Activated CD4-positive, alpha-beta T cell treated with anti-CD3 and anti-CD28 coated beads, Interleukin-2, amount 50 U/mL, for 24 hours (primary cell): Measurements from ENCODE around the gene LRRC57.

ENCODE experiments used
- DNase-seq, 2 donors: peaks; one replicate each; pipeline ENCODE4 v3.0.0-alpha.2; 2020; ENCODE audit warnings: low read depth in 1 of 2, low spot score in 1 of 2

LRRC57 gene

DNA sequence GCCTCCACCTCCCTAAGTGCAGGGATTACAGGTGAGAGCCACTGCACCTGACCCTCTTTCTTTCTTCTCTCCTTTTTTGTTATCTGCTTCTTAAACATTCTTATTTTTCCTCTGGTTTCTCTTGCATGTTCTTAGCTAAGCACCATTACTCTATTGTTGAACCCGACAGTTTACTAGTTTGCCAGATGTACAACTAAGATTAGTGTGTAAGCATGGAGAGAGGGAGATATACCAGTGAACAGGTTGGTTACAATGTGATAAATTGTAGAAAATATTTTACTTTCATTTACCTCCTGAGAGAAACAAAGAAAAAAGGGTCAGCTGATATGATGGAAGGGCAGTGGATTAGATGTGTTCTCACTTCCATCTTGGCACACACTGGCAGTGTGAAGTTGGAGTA is 5.0 kb upstream of the LRRC57 start:
- no peak for DNase-seq

DNA sequence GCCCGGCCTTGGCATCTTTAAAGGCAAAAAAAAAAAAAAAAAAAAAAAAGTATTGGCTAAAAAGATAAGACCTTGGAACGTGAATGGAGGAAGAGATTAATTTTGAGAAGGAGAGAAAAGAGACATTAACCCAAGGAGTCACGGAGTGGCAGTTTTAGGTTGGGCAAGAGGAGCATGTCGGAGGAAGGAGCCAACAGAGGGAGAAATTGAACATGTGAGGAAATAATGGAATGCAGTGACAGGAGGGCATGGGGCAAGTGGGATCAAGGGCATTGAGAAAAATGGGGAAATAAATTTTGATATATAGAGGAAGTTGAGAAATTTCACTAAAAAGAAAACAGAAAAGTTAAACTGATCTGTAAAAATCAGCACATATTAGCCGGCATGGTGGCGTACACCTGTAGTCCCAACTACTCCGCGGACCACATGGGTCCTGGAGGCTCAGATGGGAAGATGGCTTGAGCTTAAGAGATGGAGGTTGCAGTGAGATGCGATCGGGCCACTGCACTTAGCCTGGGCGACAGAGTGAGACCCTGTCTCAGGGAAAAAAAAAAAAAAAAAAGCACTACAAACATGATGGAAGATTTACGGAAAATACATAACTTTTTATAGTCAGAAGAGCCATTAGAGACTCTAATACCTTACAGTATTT is 1.3 kb upstream of the LRRC57 start:
- DNase-seq = no peak

DNA sequence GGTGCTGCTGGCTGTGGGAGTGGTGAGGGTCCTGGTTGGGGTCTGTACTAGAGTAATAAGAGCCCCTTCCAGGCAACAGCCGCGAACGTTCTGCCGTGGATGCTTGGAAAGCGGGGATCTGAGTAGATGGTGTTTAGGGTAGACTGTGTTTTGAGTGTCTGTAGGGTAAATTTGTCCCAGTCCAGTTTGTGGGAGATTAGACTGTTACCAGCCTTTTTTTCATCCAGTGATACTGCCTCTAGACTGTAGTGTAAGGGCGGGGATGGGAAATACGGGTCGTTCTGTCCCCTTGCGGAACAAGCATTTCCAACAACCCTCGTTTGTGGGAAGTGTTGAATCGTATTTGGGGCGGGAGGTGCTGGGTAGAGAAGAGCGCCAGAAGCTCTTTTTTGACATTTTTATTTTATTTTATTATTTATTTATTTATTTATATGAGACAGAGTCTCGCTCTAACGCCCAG is 469 bp upstream of the LRRC57 start:
- DNase-seq = no peak

DNA sequence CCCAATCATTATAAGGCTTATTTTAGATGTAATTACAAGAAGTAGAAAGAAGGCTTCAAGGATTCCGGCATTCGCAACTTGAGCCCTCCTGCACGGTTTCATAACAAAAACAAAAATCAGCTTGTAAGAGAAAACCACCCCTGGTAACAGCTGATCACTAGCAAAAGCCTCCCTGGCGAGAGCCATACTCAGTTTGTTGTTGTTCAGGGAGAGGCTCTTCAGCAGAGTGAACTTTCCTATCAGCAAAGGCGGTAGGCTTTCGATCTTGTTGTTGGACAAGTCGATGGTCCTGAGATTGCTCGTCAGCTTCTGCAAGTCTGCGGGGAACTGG is 710 bp downstream of the LRRC57 start:
- no peak for DNase-seq

DNA sequence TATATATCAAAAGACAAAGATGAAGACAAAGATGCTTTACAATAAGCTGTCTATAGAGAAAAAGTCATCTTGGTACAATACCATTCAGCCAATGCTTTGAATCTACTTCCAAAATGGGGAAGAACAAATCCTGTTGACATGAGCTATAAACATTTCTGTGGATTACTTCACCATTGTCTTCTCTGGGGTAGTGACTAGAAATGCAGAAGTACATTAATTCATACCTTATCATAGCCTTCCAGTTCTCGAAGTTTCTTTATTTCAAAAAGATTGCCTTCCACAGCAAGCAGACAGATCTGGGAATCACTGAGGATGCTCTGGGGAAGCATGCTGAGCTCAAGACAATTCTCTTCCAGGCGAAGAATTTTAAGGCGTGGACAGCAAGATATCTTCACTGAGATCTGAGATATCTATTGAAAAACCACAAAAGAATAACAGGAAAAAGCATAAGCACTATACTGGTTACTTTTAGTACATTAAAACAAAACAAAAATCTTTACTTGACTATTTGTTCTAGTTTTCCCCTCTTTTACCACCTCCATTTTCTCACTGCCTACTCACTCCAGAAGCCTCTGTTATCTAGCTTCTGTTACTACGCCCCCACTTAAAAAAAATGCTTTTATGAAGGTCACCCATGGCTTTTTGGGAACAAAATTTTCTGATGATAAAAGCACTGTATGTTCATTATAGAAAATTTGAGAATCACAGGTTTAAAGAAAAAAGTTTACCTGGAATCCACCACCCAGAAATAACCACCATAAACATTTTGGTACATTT is 3.6 kb downstream of the LRRC57 start:
- no peak for DNase-seq

DNA sequence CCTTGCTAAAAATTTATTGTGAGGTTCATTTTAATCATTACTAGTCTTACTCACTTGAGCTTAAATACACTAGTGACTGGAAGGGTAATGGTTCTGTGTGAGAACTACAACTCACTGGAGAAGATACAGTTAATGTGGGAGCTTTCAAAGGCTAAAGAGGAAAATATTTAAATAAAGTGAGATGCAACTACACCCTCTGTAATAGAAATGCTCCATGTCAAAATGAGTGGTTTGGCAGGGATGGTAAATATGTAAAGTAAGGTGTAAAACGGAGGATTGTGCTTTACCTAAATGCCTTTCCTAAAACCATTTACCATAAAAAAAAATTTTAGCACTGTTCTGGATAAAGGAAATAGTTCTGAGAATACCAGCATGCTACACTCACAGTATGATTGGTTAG is 15.3 kb downstream of the LRRC57 start:
- DNase-seq = no peak

DNA sequence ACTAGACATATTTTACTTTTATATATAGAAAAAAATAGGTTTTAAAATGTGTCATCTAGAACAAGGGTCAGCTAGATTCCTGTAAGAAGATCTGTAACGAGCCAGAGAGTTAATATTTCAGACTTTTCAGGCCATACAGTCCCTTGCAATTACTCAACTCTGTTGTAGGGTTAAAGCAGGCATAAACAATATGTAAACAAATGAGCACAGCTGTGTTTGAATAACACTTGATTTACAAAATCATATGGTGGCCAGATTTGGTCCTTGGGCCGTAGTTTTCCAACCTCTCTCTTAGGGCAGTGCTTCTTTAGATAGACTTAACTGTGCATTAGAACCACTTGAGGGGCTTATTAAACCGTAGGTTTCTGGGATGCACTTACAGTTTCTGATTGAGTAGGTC is 19.6 kb downstream of the LRRC57 start:
- DNase-seq = no peak

DNA sequence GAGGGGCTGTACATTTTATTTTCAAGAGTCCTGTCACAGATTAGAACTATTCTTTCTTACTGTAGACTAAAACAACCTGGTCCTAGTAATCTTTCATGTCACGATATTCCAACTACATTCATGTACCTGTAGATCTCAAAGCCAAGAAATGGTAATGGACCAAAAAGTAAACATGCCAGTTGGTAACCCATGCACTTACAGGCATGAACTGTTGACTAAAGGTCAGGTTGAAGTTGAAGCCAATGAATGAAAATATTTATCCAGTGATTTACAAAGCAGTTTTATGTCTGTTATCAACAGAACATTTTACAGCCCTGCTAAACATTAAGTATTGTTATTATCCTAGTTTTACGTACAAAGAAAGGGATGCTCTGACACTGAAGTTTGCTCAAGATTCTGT is 25.3 kb downstream of the LRRC57 start:
- no peak for DNase-seq

DNA sequence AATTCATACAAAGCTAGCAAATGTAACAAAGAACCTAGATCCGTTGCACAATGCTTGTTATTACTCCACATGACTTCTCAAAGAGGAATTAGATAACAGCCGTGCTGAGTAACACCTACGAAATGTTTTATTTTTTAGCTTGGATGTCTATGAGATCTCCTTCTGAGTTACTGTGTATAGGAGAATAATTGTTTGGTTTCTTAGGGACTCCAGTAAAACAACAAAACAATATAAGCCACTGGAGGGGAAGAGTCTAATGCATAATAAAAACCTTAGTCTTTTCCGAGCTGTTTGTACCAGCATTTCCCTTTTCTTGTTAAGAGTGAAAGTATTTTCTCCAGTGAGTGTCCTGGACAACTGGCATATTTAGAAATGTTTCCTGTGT is 37.6 kb downstream of the LRRC57 start:
- DNase-seq = no peak

DNA sequence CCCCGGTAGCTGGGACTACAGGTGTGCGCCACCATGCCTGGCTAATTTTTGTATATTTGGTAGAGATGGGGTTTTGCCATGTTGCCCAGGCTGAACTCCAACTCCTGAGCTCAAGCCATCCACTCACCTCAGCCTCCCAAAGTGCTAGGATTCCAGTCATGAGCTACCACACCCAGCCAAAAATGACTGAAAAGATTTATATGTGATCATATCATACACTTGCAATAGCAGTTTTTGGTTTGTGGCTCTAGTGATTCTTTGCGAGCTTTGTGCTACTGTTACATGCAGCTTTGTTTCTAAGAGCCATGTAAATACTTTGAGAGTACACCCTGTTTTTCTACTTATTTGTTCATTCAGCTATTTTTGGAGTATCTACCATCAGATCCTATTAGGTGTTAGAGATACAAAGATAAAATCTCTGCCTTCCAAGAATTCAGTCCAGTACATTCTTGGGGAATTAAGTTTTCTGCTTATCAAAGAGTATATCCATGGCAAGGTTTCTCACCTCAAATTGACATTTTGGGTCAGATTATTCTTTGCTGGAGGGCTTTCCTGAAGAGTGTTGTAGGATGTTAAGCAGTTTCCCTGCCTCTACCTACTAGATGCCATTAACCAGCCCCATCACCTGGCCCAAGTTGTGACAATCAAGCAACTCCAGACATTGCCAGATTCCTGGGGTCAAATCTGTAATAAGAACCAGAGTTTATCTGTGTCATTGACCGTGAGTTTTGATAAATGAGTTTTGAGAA is 38.2 kb downstream of the LRRC57 start:
- no peak for DNase-seq

DNA sequence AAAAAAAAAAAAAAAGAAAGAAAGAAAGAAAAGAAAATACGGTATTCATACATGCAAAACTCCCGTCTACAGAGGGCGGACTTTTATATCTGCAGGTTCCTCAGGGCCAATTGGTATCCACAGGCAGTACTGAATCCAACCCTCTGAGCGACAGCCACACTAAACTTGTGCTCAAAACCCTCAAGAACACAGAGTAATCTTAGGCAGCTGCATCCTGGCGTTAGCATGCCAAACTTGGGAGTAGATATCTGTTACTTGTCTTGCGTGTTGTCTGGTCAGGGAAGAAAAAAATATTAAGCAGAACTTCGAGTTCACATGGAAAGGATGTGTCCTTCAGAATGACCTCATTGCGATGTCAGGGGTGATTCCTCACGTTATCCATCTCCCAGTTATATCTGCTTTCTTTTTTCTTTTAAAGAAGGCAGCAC is 40.3 kb downstream of the LRRC57 start:
- no peak for DNase-seq

DNA sequence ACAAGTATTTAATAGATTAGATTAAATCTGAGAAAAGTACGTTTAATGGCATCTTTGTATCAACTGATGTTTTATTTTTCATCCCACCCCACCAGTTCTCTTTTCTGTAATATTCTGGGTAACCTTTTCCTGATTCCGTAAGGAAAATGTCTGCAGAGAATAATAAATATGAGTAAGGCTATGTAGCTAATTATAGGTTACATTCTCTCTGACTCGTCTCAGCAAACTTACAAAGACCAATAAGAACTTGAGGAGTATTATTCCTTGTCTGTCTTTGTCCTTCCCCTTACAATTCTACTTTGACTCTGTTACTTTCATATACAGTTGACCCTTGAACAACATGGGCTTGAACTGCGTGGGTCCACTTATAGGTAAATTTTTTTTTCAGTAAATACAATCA is 41.1 kb downstream of the LRRC57 start:
- DNase-seq = no peak

DNA sequence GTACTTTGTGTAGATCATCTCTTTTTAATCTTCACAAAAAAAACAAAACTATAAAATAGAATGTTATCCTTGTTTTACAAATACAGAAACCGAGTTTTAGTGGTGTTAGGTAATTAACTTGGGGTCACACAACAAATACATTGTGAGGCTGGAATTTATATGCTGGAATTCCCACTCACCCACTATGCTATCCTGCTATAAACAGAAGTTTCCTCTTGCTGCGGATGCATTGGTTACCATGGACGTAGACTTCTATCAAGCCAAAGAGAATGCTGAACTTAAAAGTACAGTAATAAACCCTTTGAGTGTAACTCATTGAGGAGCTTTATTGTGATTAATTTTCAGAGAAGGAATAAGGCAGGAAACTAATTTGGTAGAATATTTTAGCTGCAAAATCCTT is 44.0 kb downstream of the LRRC57 start:
- DNase-seq = no peak

DNA sequence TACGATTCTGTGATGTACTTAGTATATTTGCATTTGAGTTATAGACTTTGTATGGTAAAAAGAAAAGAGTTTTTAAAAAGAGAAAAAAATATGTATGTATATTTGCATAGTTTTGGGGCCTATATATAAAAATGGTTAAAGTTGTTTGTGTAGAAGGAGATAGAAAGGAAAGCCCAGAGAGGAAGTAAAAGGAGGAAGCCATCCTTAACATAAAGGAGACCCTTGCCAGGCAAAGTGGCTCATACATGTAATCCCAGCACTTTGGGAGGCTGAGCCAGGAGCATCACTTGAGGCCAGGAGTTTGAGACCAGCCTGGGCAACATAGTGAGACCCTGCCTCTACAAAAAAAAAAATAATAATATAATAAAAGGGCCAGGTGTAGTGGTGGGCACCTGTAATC is 44.8 kb downstream of the LRRC57 start:
- no peak for DNase-seq

DNA sequence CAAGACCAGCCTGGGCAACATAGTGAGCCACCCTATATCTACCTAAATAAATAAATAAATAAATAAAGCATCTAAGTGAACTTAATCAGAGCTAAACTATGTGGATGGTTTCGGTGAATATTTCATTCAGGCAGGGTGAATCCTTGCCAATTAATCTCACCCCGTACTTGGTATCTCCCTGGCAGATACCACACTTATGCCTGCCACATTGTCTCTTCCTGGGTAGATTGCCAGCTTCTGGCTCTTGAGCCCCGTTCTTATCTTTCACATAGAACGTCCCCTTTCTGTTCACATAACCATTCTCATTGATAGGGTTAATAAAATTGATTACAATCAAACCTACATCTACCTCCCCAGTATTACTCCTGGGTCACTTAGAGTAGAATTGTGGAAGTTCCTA is 46.1 kb downstream of the LRRC57 start:
- no peak for DNase-seq

DNA sequence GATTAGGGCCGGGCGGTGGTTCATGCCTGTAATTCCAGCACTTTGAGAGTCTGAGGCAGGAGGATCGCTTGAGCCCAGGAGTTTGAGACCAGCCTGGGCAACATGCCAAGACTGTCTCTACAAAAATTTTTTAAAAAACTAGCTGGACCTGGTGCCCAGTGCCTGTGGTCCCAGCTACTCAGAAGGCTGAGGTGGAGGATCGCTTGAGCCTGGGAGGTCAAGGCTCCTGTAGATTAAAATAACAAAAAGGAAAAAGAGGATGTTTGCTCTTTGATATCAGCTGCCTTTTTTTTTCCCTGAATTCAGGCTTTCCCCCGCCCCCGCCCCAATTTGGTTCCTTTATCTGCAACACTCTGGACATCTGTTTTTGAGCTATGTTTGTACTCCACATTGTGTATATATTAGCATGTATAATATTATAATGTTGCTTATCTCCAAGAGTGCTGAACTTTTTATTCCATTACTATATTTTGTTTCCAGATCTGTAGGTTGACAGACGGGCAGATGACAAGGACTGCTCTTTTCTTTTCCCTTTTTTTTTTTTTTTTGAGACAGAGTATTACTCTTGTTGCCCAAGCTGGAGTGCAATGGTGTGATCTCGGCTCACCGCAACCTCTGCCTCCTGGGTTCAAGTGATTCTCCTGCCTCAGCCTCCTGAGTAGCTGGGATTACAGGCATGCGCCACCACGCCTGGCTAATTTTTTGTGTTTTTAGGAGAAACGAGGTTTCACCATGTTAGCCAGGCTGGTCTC is 48.6 kb downstream of the LRRC57 start:
- no peak for DNase-seq

DNA sequence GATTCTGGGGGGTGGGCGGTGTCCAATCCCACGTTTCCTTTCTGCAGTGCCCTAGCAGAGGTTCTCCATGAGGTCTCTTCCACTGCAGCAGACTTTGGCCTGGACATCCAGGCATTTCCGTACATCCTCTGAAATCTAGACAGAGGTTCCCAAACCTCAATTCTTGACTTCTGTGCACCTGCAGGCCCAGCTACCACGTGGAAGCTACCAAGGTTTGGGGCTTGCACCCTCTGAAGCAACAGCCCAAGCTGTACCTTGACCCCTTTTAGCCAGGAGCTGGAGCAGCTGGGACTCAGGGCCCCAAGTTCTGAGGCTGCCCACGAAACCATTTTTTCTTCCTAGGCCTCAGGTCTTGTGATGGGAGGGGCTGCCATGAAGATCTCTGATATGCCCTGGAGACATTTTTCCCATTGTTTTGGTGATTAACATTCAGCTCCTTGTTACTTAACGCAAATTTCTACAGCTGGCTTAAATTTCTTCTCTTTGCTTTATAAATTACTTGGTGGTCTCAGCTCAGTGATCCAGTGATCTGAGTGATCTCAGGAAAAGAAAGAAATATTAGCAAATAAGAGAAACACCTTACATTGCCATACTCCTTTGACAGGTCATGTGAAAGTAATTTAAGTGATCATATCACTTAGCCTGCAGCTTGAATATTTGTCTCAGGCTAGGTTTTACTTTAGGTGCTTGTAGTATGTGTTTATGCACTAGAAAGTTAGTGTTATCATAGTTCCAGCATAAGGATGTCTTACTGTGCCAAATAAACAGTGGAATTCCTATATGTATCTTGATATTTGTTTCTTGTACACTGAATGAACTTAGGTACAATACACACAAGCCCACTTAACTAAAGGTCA is 50.2 kb downstream of the LRRC57 start:
- DNase-seq = no peak

DNA sequence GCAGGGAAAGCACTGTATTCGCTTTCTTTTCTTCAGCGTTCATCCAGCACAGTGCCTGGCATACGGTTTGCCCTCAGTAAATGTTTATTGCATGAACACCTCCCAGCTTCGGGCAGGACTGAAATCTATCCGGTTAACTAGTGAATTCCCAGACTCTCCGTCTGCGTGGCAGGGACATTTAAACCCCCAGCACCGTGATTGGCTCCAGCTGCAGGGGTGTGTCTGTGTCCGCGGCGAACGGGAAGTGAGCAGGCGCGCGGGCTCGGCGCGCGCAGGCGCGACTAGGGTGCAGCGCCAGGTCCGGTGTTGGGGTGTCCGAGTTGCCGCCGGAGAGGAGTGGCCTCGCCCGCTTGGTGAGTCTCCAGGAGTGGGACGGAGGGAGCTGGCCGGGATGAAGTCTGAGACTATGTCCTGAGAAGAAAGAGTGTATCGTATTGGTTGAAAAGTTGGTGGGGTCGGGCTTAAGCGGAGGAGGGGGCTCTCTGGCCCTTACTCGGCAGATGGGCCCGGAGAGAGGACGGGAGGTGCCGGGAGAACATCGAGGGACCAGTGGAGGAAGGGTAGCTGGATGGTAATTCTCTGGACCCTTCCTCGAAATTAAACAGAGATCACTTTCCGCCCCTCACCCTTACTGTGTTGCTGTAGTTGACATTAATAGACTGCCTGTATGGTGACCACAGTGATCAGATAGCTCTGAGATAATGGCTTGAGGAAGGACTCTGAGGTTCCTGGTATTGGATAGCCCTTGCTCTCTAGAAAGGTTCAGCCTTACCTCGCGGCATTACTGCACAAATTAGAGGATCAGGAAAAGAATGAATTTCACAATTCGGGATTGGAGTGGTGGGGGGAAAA is 53.0 kb downstream of the LRRC57 start, which contains the start of gene SNAP23:
TSS of gene SNAP23 (plus strand) at position 274 of the 852 bp plus-strand sequence. CDS start 16,213 bp downstream, outside the sequence.
- peak; percentile 52 to 75 for DNase-seq

DNA sequence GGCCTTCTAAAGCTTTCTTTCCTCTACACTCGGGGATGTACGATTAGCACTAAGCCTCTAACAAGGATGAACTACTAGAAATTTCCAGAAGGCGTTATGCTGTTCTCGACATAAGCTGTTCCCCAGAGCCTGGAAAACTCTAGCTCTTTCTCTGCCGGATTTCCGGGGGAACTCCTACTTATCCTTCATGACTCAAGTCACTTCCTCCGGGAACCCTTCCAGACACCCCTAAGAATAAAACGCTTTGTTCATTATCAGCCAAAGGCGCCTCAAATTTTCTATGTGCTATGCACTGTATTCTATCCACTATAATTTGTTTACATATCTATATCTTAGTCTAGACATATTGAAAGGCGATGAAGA is 53.6 kb downstream of the LRRC57 start:
- peak in 1 of 2 donors; percentile 17 for DNase-seq

DNA sequence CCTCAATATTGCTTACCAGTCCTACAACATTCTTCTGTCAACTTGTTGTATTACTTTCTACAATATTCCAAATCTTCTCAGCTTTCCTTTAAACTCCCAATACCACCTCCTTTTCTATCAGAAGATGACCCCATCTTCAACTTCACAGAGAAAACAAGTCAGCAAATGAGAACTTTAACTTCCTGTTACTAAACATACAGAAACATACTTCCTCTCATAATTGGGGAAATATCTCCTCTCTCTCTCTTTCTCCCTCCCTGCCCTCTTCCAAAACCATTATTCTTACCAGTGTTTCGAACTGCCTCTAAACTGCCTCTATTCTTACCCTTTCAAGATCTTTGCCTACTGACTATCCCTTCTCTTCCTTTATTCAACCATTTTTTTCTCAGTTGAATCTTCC is 54.9 kb downstream of the LRRC57 start:
- DNase-seq = no peak
